ENCODE measurements around the gene LRRC8A. TPM values are rescaled to one million over a fixed set of nuclear protein-coding genes. Genes with fewer than 3 reads are reported as not detected.
A peak's percentile ranks its signal among the peaks of the same experiment; 100 is the strongest.

Gene LRRC8A
- total RNA-seq, 1 donor from 2014 or later, result 38.2 TPM

- DNase-seq (ENCODE audit: extremely low spot score, unreplicated experiment), result no peak
- TF ChIP-seq CTCF (conservative IDR thresholded peaks at IDR 0.05), result no peak
- no peak overlapping the region for H3K27ac Mint-ChIP-seq
- H3K4me1 Mint-ChIP-seq (ENCODE audit: unreplicated experiment), result peaks cover 21% of the 10 kb centered on the region
- no peak overlapping the region for H3K4me3 Mint-ChIP-seq
- H3K36me3 Mint-ChIP-seq, result peaks cover 16% of the 10 kb centered on the region
- H3K27me3 Mint-ChIP-seq, result no peaks in the 10 kb centered on the region
- H3K9me3 Mint-ChIP-seq, result no peaks in the 10 kb centered on the region
Measured at GRCh38 chr9:128908372-128908771, 26.4 kb downstream of the LRRC8A start.

- Mint-ChIP-seq H3K36me3 (peaks cover 16% of the 10 kb centered on the region), H3K9me3 (no peaks in the 10 kb centered on the region), H3K27me3 (no peaks in the 10 kb centered on the region), H3K27ac (no peak overlapping the region), H3K4me1 (ENCODE audit: unreplicated experiment) (peaks cover 21% of the 10 kb centered on the region), H3K4me3 (no peak overlapping the region)
- TF ChIP-seq CTCF (conservative IDR thresholded peaks at IDR 0.05), result no peak
- no peak for DNase-seq (ENCODE audit: extremely low spot score, unreplicated experiment)
Measured at GRCh38 chr9:128909859-128910258, 27.9 kb downstream of the LRRC8A start.

- Mint-ChIP-seq H3K4me3 (no peak overlapping the region), H3K9me3 (no peaks in the 10 kb centered on the region), H3K36me3 (peaks cover 16% of the 10 kb centered on the region), H3K27me3 (no peaks in the 10 kb centered on the region), H3K27ac (no peak overlapping the region), H3K4me1 (ENCODE audit: unreplicated experiment) (peaks cover 21% of the 10 kb centered on the region)
- TF ChIP-seq CTCF (conservative IDR thresholded peaks at IDR 0.05), result no peak
- DNase-seq (ENCODE audit: extremely low spot score, unreplicated experiment), result no peak
Measured at GRCh38 chr9:128910906-128911305, 29.0 kb downstream of the LRRC8A start.

- Mint-ChIP-seq H3K36me3 (peaks cover 16% of the 10 kb centered on the region), H3K27ac (peak overlapping the region; percentile 85), H3K4me1 (ENCODE audit: unreplicated experiment) (peaks cover 21% of the 10 kb centered on the region), H3K4me3 (no peak overlapping the region), H3K27me3 (no peaks in the 10 kb centered on the region), H3K9me3 (no peaks in the 10 kb centered on the region)
- no peak for DNase-seq (ENCODE audit: extremely low spot score, unreplicated experiment)
- no peak for TF ChIP-seq CTCF (conservative IDR thresholded peaks at IDR 0.05)
Measured at GRCh38 chr9:128911529-128912035, 29.6 kb downstream of the LRRC8A start.

GRCh38 chr9:128912270-128912853, 30.4 kb downstream of the LRRC8A start:
- DNase-seq (ENCODE audit: extremely low spot score, unreplicated experiment), result no peak
- Mint-ChIP-seq H3K4me3 (peak overlapping the region; percentile 56), H3K27ac (peak overlapping the region; percentile 85), H3K27me3 (no peaks in the 10 kb centered on the region), H3K36me3 (peaks cover 15% of the 10 kb centered on the region), H3K9me3 (no peaks in the 10 kb centered on the region), H3K4me1 (ENCODE audit: unreplicated experiment) (peaks cover 21% of the 10 kb centered on the region)
- no peak for TF ChIP-seq CTCF (conservative IDR thresholded peaks at IDR 0.05)
